AG04450 (cell line): ENCODE results near the gene FRK. TPM values are rescaled to one million over a fixed set of nuclear protein-coding genes. Genes with fewer than 3 reads are reported as not detected.

Source experiments
- CTCF ChIA-PET: fragments of 300-600, 350-600 bp; formaldehyde crosslinking; extraction: SDS; loops from one replicate; lab custom pipeline; 2022; ENCODE audit warnings: antibody characterized with exemption, inconsistent platforms; lab: Charles Lee
- POLR2A ChIA-PET: fragments of 350-600 bp; formaldehyde crosslinking; extraction: SDS; loops from one replicate; lab custom pipeline; 2021; ENCODE audit warnings: antibody characterized with exemption, inconsistent platforms; lab: Yijun Ruan, JAX
- DNase-seq: peaks from one replicate; pipeline ENCODE4 v3.0.0-alpha.2; 2011; ENCODE audit warnings: low read depth, low spot score
- H3K27ac ChIP-seq: one replicate; pipeline ENCODE4 v1.5.1; 2012; ENCODE audit warnings: low read depth, low read length, control low read depth
- H3K27me3 ChIP-seq: one replicate; pipeline ENCODE4 v1.6.0; 2012; ENCODE audit warnings: low read length; ENCODE audit not compliant: control insufficient read depth, insufficient read depth
- H3K4me3 ChIP-seq: 2 replicates; pipeline ENCODE4 v1.5.1; 2011; ENCODE audit warnings: mild to moderate bottlenecking, low read depth, low read length, control low read depth
- H3K9me3 ChIP-seq: 2 replicates; pipeline ENCODE4 v1.5.1; 2012; ENCODE audit warnings: low read length; ENCODE audit not compliant: control insufficient read depth, insufficient read depth
- CTCF ChIP-seq: IDR thresholded peaks from 2 replicates; pipeline ENCODE4 v1.5.1; 2011; ENCODE audit warnings: low read depth, low read length, control low read depth, inconsistent platforms
- polyA plus RNA-seq: library from polyadenylated mRNA; depleted of rRNA; stranded (reverse); fragments of >200 nt; gene quantifications from 2 replicates; pipeline ENCODE4 v1.2.3, GENCODE V29; 2011

Gene FRK
- polyA plus RNA-seq, 1 experiment, result 0.43 TPM

GRCh38 chr6:115999235-115999634 lies 61.5 kb downstream of the FRK start:
- CTCF ChIA-PET, result no interaction called here
- no peak for TF ChIP-seq CTCF

DNA sequence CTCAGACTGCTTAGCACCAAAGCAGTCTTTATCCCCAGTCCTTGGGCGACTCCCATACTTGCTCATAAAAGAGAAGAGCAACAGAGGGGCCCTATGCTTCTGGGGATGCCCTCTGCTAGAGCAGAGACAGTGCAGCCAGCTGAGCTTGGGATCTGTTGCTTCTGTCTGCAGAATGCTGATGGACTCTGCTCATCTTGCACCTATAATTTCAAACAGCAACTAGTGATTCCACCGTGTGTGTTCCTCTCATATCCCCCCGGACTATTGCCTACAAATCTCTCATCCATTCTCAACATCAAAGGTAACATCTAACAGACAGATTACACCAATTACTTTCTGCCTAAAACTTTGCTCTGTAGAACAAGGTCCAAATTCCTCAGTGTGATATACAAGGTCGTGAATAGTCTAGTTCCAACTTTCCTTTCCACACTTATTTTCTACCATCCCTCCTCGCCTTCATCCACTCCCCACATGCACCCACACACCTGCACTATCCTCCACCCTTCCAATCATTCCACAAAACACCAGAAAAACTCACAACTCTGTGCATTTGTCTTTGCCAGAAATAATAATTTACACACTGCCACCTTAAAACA lies 62.6 kb downstream of the FRK start:
- DNase-seq, result no peak
- Histone ChIP-seq H3K27me3 (no peaks in the 10 kb centered on the region), H3K27ac (no peak overlapping the region), H3K4me3 (no peak overlapping the region), H3K9me3 (no peaks in the 10 kb centered on the region)
- no peak for TF ChIP-seq CTCF
- CTCF ChIA-PET, result interaction anchor here (1.3 kb wide), 1 partner anchor 16 kb away, joined by 3 read pairs; no protein-coding TSS in a partner anchor
- POLR2A ChIA-PET, result no interaction called here

More at GRCh38 chr6:115999235-115999634, 61.5 kb downstream of the FRK start:
- POLR2A ChIA-PET, result no interaction called here
- H3K27ac ChIP-seq, result no peak overlapping the region
- H3K27me3 ChIP-seq, result no peaks in the 10 kb centered on the region
- no peaks in the 10 kb centered on the region for H3K9me3 ChIP-seq
- no peak for DNase-seq
- no peak overlapping the region for H3K4me3 ChIP-seq

- no peak for DNase-seq
- no peaks in the 10 kb centered on the region for H3K9me3 ChIP-seq
- H3K27ac ChIP-seq, result no peak overlapping the region
- no peaks in the 10 kb centered on the region for H3K27me3 ChIP-seq
- no peak for TF ChIP-seq CTCF
- H3K4me3 ChIP-seq, result no peak overlapping the region
- POLR2A ChIA-PET, result no interaction called here
- CTCF ChIA-PET, result no interaction called here
Measured at GRCh38 chr6:115986026-115986425, 74.7 kb downstream of the FRK start.

DNA sequence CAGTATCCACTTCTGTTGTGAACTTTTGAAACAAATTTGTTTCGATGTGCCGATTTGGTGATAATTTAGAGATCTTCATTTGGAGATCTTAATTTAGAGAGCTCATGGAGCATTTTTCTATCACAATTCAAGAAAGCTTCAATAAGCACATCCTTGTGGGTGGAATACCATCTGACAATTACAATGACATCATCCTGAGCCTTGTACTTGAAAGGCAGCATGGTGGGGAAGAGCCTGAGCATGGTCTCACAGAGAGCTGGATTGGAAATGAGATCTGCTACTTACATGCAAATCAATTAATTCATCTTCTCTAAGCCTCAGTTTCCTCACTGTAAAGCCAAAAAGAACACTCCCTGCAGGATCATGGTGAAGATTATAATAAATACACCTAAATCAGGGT lies 75.9 kb downstream of the FRK start:
- Histone ChIP-seq H3K27me3 (no peaks in the 10 kb centered on the region), H3K4me3 (no peak overlapping the region), H3K9me3 (no peaks in the 10 kb centered on the region), H3K27ac (no peak overlapping the region)
- DNase-seq, result no peak
- CTCF ChIA-PET, result no interaction called here
- no peak for TF ChIP-seq CTCF
- POLR2A ChIA-PET, result no interaction called here

- no peak overlapping the region for H3K27ac ChIP-seq
- POLR2A ChIA-PET, result no interaction called here
- no peak for DNase-seq
- H3K9me3 ChIP-seq, result no peaks in the 10 kb centered on the region
- no peaks in the 10 kb centered on the region for H3K27me3 ChIP-seq
- H3K4me3 ChIP-seq, result no peak overlapping the region
- CTCF ChIA-PET, result no interaction called here
- no peak for TF ChIP-seq CTCF
Measured at GRCh38 chr6:115983998-115984397, 76.7 kb downstream of the FRK start.
